SK-N-SH (cell line): ENCODE results near the gene HID1. TPM values are rescaled to one million over a fixed set of nuclear protein-coding genes. Genes with fewer than 3 reads are reported as not detected.

ENCODE experiments used
- CTCF ChIA-PET: fragments of 300-600, 350-600 bp; formaldehyde crosslinking; extraction: SDS; loops from one replicate; lab custom pipeline; 2021; lab: Yijun Ruan, JAX
- POLR2A ChIA-PET: fragments of 350-600 bp; sonication (Branson Sonifier 250); formaldehyde crosslinking; extraction: SDS; loops from one replicate; lab custom pipeline; 2020; ENCODE audit warnings: antibody characterized with exemption, inconsistent platforms; lab: Yijun Ruan, JAX
- DNase-seq: peaks from one replicate; pipeline ENCODE4 v3.0.0; 2012
- H2AFZ ChIP-seq: fragments of 200-600 bp; sonication (generic); 2 replicates; pipeline ENCODE4 v1.8.1; 2016; ENCODE audit warnings: antibody characterized with exemption, mild to moderate bottlenecking, low read depth
- H3F3A ChIP-seq: fragments of 200-600 bp; sonication (generic); replicated peaks from 2 replicates; pipeline ENCODE3; 2016; ENCODE audit warnings: antibody characterized with exemption, mild to moderate bottlenecking; ENCODE audit not compliant: insufficient read depth
- H3K27ac ChIP-seq, 2 experiments: fragments of 200-500 bp in 1 of 2; fragments of 200-600 bp in 1 of 2; sonication (Bioruptor generic) in 1 of 2; sonication (generic), shearing (Covaris generic) in 1 of 2; 2 replicates each; pipeline versions ENCODE4 v1.5.1 to v1.6.1; 2014 to 2016; ENCODE audit warnings: low read depth in 2 of 2, inconsistent platforms in 1 of 2, low read length in 1 of 2, mild to moderate bottlenecking in 1 of 2, mixed read lengths in 1 of 2
- H3K27me3 ChIP-seq: fragments of 200-600 bp; sonication (generic), shearing (Covaris generic); 2 replicates; pipeline ENCODE4 v1.6.1; 2016; ENCODE audit warnings: mixed run types; ENCODE audit not compliant: insufficient read depth
- H3K36me3 ChIP-seq, 2 experiments: fragments of 200-500 bp in 1 of 2; fragments of 200-600 bp in 1 of 2; sonication (Bioruptor generic) in 1 of 2; sonication (generic) in 1 of 2; replicated peaks in 1 of 2; 2 replicates each; pipeline versions ENCODE3 to v1.5.1; 2014 to 2016; ENCODE audit warnings: low read length in 1 of 2, mild to moderate bottlenecking in 1 of 2; ENCODE audit not compliant: insufficient read depth in 2 of 2, control insufficient read depth in 1 of 2
- H3K4me1 ChIP-seq, 2 experiments: fragments of 200-500 bp in 1 of 2; fragments of 200-600 bp in 1 of 2; sonication (Bioruptor generic) in 1 of 2; sonication (generic), shearing (Covaris generic) in 1 of 2; 2 replicates each; pipeline versions ENCODE4 v1.5.1 to v1.6.1; 2014 to 2016; ENCODE audit warnings: low read depth in 1 of 2, low read length in 1 of 2, mixed run types in 1 of 2; ENCODE audit not compliant: insufficient read depth in 2 of 2, control insufficient read depth in 1 of 2
- H3K4me2 ChIP-seq: fragments of 200-600 bp; sonication (generic), shearing (Covaris generic); 2 replicates; pipeline ENCODE4 v1.6.1; 2017; ENCODE audit warnings: mixed run types
- H3K4me3 ChIP-seq, 2 experiments: fragments of 200-500 bp in 1 of 2; fragments of 200-600 bp in 1 of 2; sonication (Bioruptor generic) in 1 of 2; sonication (generic), shearing (Covaris generic) in 1 of 2; 2 replicates each; pipeline versions ENCODE4 v1.5.1 to v1.8.1; 2014 to 2016; ENCODE audit warnings: low read depth in 2 of 2, inconsistent platforms in 1 of 2, low read length in 1 of 2, mild to moderate bottlenecking in 1 of 2, mixed read lengths in 1 of 2, moderate library complexity in 1 of 2
- H3K79me2 ChIP-seq: fragments of 200-600 bp; sonication (generic); 2 replicates; pipeline ENCODE4 v1.8.1; 2017; ENCODE audit warnings: mild to moderate bottlenecking; ENCODE audit not compliant: insufficient read depth
- H3K9ac ChIP-seq: fragments of 200-600 bp; sonication (generic); 2 replicates; pipeline ENCODE4 v1.6.1; 2017; ENCODE audit warnings: mixed run types
- H3K9me2 ChIP-seq: fragments of 200-600 bp; sonication (generic); 2 replicates; pipeline ENCODE4 v1.6.1; 2017; ENCODE audit warnings: mixed run types
- H3K9me3 ChIP-seq: fragments of 200-600 bp; sonication (generic); 2 replicates; pipeline ENCODE4 v1.6.1; 2017; ENCODE audit warnings: mixed run types, mild to moderate bottlenecking, moderate library complexity
- H4K20me1 ChIP-seq: fragments of 200-600 bp; sonication (generic); 2 replicates; pipeline ENCODE4 v1.6.1; 2017; ENCODE audit warnings: mild to moderate bottlenecking, mixed run types; ENCODE audit not compliant: insufficient read depth
- JUND ChIP-seq: IDR thresholded peaks from 2 replicates; pipeline ENCODE4 v1.4.0; 2012
- NFIC ChIP-seq: IDR thresholded peaks from 2 replicates; pipeline ENCODE4 v1.4.0; 2012; ENCODE audit warnings: borderline replicate concordance
- NRF1 ChIP-seq: IDR thresholded peaks from 2 replicates; pipeline ENCODE4 v1.6.1; 2012; ENCODE audit warnings: low read depth, mild to moderate bottlenecking, low read length
- RAD21 ChIP-seq: IDR thresholded peaks from 2 replicates; pipeline ENCODE4 v1.6.1; 2012; ENCODE audit warnings: mild to moderate bottlenecking, low read length
- RXRA ChIP-seq: IDR thresholded peaks from 2 replicates; pipeline ENCODE4 v1.4.0; 2012; ENCODE audit warnings: low read depth, mild to moderate bottlenecking, borderline replicate concordance
- SIN3A ChIP-seq: IDR thresholded peaks from 2 replicates; pipeline ENCODE4 v1.6.1; 2012; ENCODE audit warnings: low read depth, mild to moderate bottlenecking, low read length, moderate library complexity, borderline replicate concordance
- TCF12 ChIP-seq: IDR thresholded peaks from 2 replicates; pipeline ENCODE4 v1.4.0; 2012
- TEAD4 ChIP-seq: IDR thresholded peaks from 2 replicates; pipeline ENCODE4 v1.4.0; 2012; ENCODE audit warnings: mild to moderate bottlenecking, borderline replicate concordance; ENCODE audit not compliant: insufficient read depth
- WGBS: methylation state at CpG from one replicate; pipeline ENCODE4 v1.1.6; 2017; ENCODE audit warnings: low lambda C conversion rate; 5-methylcytosine and 5-hydroxymethylcytosine counted together
- polyA plus RNA-seq, 3 experiments: library from polyadenylated mRNA; depleted of rRNA; stranded (reverse); fragments of >200 nt; gene quantifications; 2 replicates each; pipeline ENCODE4 v1.2.3, GENCODE V29; 2012
- TF ChIP-seq, protein P1 (sequence below): IDR thresholded peaks from 2 replicates; pipeline ENCODE4 v1.6.1; 2012; ENCODE audit warnings: mild to moderate bottlenecking, low read depth, low read length, moderate library complexity
- TF ChIP-seq, protein P2 (sequence below): IDR thresholded peaks from 2 replicates; pipeline ENCODE4 v1.4.0; 2012; ENCODE audit warnings: low read depth, borderline replicate concordance
- TF ChIP-seq, protein P3 (sequence below): fragments of 150-350 bp; IDR thresholded peaks from 2 replicates; pipeline ENCODE4 v1.6.1; 2017; ENCODE audit warnings: antibody characterized with exemption, low read length, low read depth, borderline replicate concordance
- TF ChIP-seq, protein P4 (sequence below): fragments of 200-600 bp; sonication (generic); IDR thresholded peaks from 2 replicates; pipeline ENCODE4 v1.6.1; 2017; ENCODE audit warnings: antibody characterized with exemption, mild to moderate bottlenecking, moderate library complexity
- TF ChIP-seq, protein P5 (sequence below): fragments of 150-350 bp; IDR thresholded peaks from 2 replicates; pipeline ENCODE4 v1.6.1; 2016; ENCODE audit warnings: mild to moderate bottlenecking, low read depth, low read length
- TF ChIP-seq, protein P6 (sequence below): IDR thresholded peaks from 2 replicates; pipeline ENCODE4; 2012
- TF ChIP-seq, protein P7 (sequence below): IDR thresholded peaks from 2 replicates; pipeline ENCODE4 v1.4.0; 2012; ENCODE audit warnings: low read depth

The HID1 gene
- polyA plus RNA-seq, 1 of the 3 experiments (the other 2 are of a cell fraction), result 2.5 TPM

DNA sequence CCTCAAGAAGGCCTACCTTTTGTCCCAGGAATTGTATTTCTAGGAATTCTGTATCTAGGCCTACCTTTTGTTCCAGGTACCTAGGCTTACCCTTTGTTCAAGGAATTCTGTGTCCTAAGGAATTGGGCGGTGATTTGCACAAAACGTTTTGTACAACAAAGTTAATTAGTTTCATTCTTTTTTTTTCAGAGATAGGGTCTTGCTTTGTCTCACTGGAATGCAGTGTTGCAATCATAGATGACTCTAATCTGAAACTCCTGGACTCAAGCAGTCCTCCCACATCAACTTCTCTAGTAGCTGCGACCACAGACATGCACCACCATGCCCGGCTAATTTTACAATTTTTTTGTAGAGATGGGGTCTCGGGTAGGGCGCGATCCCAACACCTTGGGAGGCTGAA lies 21.9 kb upstream of the HID1 start:
- H3K9ac ChIP-seq, result no peak overlapping the region
- no peak overlapping the region for H3K27ac ChIP-seq
- no peaks in the 10 kb centered on the region for H3K9me3 ChIP-seq
- TF ChIP-seq, protein P1, sequence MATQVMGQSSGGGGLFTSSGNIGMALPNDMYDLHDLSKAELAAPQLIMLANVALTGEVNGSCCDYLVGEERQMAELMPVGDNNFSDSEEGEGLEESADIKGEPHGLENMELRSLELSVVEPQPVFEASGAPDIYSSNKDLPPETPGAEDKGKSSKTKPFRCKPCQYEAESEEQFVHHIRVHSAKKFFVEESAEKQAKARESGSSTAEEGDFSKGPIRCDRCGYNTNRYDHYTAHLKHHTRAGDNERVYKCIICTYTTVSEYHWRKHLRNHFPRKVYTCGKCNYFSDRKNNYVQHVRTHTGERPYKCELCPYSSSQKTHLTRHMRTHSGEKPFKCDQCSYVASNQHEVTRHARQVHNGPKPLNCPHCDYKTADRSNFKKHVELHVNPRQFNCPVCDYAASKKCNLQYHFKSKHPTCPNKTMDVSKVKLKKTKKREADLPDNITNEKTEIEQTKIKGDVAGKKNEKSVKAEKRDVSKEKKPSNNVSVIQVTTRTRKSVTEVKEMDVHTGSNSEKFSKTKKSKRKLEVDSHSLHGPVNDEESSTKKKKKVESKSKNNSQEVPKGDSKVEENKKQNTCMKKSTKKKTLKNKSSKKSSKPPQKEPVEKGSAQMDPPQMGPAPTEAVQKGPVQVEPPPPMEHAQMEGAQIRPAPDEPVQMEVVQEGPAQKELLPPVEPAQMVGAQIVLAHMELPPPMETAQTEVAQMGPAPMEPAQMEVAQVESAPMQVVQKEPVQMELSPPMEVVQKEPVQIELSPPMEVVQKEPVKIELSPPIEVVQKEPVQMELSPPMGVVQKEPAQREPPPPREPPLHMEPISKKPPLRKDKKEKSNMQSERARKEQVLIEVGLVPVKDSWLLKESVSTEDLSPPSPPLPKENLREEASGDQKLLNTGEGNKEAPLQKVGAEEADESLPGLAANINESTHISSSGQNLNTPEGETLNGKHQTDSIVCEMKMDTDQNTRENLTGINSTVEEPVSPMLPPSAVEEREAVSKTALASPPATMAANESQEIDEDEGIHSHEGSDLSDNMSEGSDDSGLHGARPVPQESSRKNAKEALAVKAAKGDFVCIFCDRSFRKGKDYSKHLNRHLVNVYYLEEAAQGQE, result no peak
- TF ChIP-seq, protein P2, sequence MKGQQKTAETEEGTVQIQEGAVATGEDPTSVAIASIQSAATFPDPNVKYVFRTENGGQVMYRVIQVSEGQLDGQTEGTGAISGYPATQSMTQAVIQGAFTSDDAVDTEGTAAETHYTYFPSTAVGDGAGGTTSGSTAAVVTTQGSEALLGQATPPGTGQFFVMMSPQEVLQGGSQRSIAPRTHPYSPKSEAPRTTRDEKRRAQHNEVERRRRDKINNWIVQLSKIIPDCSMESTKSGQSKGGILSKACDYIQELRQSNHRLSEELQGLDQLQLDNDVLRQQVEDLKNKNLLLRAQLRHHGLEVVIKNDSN, result no peak
- TF ChIP-seq TCF12, result no peak
- no peak for TF ChIP-seq RAD21
- TF ChIP-seq RXRA, result no peak
- no peak for TF ChIP-seq NRF1
- no peak for TF ChIP-seq TEAD4
- no peak for TF ChIP-seq SIN3A
- no peak for TF ChIP-seq JUND
- H3K36me3 ChIP-seq, result peaks cover 2 to 8% of the 10 kb centered on the region in 2 experiments
- CTCF ChIA-PET, result interaction anchor here (0.7 to 10.9 kb wide), 5 partner anchors 11 to 40 kb away, joined by 3 to 136 read pairs (median 7); partner anchors contain the start of gene MRPL58
- H3K9me2 ChIP-seq, result no peaks in the 10 kb centered on the region
- WGBS, result 87% methylated on average over 7 of the region's 7 CpGs
- H3K79me2 ChIP-seq, result peaks cover 86% of the 10 kb centered on the region
- no peak overlapping the region for H3K4me2 ChIP-seq
- no peak for DNase-seq
- H4K20me1 ChIP-seq, result no peaks in the 10 kb centered on the region; the same call in 1 of the 2 replicates
- H3K4me1 ChIP-seq, result peaks cover 0 to 20% of the 10 kb centered on the region in 2 experiments; a peak in 1 of 4 replicates
- POLR2A ChIA-PET, result interaction anchor here (1.8 kb wide), 1 partner anchor 18 kb away, joined by 6 read pairs; the partner anchor contains the start of gene MRPL58
- H3K27me3 ChIP-seq, result no peaks in the 10 kb centered on the region
- no peak overlapping the region for H2AFZ ChIP-seq
- H3F3A ChIP-seq, result no peaks in the 10 kb centered on the region
- H3K4me3 ChIP-seq, result no peak overlapping the region

DNA sequence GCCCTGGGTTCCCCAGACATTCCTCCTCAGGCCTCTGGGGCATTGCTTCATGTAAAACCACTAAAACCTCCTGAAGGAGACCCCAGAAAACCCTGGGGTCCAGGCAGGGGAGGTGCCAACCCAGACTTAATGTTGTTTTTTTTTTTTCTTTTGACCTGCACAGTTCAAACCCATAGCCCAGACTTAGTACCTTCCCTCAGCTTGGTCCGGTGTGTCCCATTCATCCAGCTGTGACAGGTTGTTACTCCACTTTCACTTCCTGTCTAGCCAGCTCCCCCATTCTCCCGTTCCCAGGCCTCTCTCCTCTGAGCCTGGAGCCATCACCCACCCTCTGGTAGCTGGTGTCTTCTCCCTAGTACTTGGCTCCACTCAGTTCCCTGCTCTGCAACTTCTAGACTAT lies 19.7 kb upstream of the HID1 start:
- Histone ChIP-seq H3K79me2 (peaks cover 87% of the 10 kb centered on the region), H3K9me2 (no peaks in the 10 kb centered on the region), H3K9me3 (no peaks in the 10 kb centered on the region), H3F3A (peaks cover 7% of the 10 kb centered on the region), H3K4me1 (peaks cover 6 to 31% of the 10 kb centered on the region in 2 experiments; a peak in 2 of 4 replicates), H3K9ac (no peak overlapping the region), H2AFZ (no peak overlapping the region), H3K36me3 (peaks cover 2 to 7% of the 10 kb centered on the region in 2 experiments), H3K4me2 (no peak overlapping the region), H3K27me3 (no peaks in the 10 kb centered on the region), H3K4me3 (no peak overlapping the region), H4K20me1 (no peaks in the 10 kb centered on the region; the same call in 1 of the 2 replicates), H3K27ac (no peak overlapping the region; a peak in 1 of 4 replicates)
- DNase-seq, result no peak
- POLR2A ChIA-PET, result interaction anchor here (6.9 kb wide), 1 partner anchor 19 kb away, joined by 197 read pairs; the partner anchor contains the start of gene MRPL58
- CTCF ChIA-PET, result interaction anchor here (1.0 to 10.9 kb wide), 6 partner anchors 9 to 42 kb away, joined by 3 to 136 read pairs (median 16); partner anchors contain the start of gene MRPL58
- WGBS, result 88% methylated on average over 2 of the region's 2 CpGs
- TF ChIP-seq TCF12 (no peak), NRF1 (no peak), NFIC (no peak), RXRA (no peak)
- TF ChIP-seq, protein P3, sequence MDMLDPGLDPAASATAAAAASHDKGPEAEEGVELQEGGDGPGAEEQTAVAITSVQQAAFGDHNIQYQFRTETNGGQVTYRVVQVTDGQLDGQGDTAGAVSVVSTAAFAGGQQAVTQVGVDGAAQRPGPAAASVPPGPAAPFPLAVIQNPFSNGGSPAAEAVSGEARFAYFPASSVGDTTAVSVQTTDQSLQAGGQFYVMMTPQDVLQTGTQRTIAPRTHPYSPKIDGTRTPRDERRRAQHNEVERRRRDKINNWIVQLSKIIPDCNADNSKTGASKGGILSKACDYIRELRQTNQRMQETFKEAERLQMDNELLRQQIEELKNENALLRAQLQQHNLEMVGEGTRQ, result no peak
- TF ChIP-seq, protein P4, sequence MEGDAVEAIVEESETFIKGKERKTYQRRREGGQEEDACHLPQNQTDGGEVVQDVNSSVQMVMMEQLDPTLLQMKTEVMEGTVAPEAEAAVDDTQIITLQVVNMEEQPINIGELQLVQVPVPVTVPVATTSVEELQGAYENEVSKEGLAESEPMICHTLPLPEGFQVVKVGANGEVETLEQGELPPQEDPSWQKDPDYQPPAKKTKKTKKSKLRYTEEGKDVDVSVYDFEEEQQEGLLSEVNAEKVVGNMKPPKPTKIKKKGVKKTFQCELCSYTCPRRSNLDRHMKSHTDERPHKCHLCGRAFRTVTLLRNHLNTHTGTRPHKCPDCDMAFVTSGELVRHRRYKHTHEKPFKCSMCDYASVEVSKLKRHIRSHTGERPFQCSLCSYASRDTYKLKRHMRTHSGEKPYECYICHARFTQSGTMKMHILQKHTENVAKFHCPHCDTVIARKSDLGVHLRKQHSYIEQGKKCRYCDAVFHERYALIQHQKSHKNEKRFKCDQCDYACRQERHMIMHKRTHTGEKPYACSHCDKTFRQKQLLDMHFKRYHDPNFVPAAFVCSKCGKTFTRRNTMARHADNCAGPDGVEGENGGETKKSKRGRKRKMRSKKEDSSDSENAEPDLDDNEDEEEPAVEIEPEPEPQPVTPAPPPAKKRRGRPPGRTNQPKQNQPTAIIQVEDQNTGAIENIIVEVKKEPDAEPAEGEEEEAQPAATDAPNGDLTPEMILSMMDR, result no peak
- TF ChIP-seq, protein P5, sequence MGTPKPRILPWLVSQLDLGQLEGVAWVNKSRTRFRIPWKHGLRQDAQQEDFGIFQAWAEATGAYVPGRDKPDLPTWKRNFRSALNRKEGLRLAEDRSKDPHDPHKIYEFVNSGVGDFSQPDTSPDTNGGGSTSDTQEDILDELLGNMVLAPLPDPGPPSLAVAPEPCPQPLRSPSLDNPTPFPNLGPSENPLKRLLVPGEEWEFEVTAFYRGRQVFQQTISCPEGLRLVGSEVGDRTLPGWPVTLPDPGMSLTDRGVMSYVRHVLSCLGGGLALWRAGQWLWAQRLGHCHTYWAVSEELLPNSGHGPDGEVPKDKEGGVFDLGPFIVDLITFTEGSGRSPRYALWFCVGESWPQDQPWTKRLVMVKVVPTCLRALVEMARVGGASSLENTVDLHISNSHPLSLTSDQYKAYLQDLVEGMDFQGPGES, result no peak
- TF ChIP-seq, protein P6, sequence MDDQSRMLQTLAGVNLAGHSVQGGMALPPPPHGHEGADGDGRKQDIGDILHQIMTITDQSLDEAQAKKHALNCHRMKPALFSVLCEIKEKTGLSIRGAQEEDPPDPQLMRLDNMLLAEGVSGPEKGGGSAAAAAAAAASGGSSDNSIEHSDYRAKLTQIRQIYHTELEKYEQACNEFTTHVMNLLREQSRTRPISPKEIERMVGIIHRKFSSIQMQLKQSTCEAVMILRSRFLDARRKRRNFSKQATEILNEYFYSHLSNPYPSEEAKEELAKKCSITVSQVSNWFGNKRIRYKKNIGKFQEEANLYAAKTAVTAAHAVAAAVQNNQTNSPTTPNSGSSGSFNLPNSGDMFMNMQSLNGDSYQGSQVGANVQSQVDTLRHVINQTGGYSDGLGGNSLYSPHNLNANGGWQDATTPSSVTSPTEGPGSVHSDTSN, result no peak
- TF ChIP-seq, protein P7, sequence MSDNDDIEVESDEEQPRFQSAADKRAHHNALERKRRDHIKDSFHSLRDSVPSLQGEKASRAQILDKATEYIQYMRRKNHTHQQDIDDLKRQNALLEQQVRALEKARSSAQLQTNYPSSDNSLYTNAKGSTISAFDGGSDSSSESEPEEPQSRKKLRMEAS, result no peak
- TF ChIP-seq, protein P2, result no peak
